DLD1 (cell line): ENCODE measurements around the gene MYOCD.

Experiments
- in situ Hi-C: cut with HindIII; loops from 2 replicates; pipeline ENCODE4 v1.10.0; 2017; ENCODE audit warnings: low sequenced_read_pairs

MYOCD gene

DNA sequence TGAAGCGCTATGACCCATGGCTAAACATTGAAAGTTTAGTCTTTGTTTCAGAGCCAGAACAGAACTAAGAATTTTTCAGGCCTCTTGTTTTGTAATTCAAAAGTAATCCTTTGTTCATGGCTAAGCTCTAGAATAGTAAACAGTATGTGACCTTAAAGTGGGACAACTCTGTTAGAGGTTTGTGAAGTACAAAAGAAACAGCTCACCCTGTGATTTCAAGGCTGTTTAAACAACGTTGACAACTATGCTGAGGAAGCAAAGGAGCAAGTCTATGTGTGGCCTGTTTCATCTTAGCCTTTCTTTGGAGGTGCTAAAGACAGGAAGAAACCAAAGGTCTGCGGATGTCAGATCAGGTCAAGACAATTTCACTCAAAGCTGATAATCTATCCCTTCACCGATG, 40.4 kb downstream of the MYOCD start:
- in situ Hi-C loops = no loop called here

- in situ Hi-C loops = no loop called here
Measured at GRCh38 chr17:12709063-12709462, 43.4 kb downstream of the MYOCD start.

DNA sequence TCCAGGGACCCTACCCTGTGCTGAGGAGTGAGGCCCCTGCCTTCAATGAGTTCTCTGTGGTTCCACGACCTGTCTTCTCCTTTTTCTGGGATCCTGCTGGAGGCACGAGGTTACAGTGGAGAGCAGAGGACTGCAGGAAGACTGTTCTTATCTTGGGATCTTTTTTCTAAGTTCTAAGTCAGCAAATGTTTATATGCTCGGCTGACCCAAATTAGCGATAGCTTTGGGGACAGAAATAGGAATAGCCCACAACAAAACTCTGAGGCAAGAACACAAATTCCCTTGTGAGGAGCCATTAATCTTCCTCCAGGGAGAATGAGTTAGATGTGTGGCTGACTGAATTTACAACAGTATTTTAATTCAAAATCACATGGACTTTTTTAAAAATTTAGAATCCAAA, 46.7 kb downstream of the MYOCD start:
- in situ Hi-C loops = no loop called here

DNA sequence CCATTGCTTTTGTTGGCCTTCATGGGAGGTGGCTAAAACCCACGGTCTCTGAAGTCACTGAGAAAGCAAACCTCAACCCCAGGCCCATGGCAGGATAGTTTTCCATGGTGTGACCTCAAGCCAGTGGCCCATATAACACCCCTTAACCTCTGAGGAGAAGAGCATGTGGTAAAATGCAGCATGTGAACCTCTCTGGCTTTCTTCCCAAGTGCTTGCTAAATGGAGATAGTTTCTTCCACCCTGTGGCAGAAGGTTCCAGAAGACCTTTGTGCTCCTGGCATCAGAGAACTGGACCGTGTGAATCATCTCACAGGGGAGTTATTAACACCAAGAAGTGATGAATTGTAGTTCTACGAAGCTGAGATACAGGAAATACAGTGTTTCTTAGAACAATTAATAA, 47.3 kb downstream of the MYOCD start:
- in situ Hi-C loops = no loop called here

- in situ Hi-C loops = no loop called here
Measured at GRCh38 chr17:12719948-12720347, 54.3 kb downstream of the MYOCD start.

GRCh38 chr17:12721581-12721980, 55.9 kb downstream of the MYOCD start:
- in situ Hi-C loops = no loop called here

DNA sequence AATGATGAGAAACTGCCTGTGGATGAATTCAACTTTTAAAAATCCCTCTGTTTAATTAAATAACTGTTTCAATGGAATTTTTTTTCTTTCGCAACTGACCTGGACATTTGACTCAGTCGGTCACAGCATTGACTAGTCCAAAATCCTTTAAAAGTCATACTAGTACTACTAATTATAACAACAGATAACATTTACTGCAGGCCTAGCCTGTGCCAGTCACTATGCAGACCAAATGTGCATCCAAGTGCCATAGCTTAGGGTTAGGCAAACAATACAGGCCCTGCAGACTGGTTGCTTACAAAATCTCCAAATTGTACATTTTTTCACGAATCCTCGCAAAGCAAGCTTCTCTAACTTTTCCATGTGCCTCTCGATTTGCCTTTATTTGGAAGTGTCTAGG, 56.6 kb downstream of the MYOCD start:
- in situ Hi-C loops = no loop called here

DNA sequence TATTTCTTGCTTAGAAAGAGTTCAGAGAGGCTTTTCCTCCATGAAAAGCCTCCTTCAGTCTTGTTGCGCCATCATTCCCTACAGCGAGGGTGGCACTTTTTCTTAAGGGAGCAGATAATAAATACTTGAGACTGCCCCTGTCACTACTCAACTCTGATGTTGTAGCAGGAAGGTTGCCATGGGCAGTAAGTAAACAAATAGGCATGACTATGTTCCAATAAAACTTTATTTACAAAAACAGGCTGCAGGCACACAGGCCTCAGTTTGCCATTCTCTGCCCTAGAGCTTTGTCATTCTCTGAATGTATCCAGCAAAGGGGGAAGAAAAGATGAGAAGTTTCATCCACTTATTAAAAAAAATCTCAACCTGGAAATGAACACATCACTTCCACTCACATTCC, 60.4 kb downstream of the MYOCD start:
- in situ Hi-C loops = no loop called here

DNA sequence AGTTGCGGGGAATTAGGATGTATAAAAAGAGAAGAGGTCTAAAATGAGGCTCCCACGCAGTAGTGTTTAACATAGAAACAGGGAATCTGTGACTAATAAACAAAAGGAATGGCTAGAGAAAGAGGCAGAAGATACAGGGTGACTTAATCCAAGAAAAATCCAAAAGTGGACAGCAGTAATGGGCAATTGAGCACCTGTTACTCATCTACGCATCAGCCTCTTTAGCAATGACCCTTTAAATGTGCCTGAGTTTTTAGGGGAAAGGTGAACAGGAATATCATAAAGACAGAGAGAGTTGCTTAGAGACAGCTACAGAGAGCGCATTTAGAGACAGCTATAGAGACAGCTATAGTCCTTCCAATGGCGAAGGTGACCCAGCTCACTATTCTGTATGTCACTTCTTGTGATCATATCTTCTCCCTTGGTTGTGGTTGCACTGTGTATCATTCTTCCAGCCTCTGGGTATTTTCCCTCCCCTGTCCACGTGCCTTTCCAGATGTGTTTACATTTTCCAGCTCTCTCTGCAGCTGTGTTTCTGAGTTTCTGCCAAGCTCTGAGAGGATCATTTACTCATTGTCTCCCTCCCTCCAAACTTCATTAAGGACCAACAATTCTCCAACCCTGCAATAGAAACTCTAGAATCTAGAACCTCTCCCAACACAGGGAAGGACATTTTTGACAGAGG, 61.5 kb downstream of the MYOCD start:
- in situ Hi-C loops = no loop called here

DNA sequence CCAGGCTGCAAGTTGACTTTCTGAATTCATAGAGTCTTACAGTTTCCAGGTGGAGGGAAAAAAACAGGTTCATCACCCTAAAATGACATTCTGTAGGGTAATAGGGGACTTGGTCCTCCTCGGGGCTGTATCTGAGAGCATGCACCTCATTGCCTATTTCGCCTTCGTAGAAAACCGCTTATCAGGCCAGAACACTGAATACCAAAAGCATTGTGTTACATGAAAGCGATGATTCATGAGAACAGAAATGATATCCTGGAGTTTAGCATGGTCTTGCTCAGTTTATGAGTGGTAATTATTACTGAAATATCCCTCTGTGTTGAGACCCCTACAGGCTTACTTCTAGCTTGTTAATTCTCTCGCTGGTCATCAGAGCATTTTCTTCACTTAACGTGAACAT, 62.2 kb downstream of the MYOCD start:
- in situ Hi-C loops = no loop called here

GRCh38 chr17:12729086-12729485, 63.4 kb downstream of the MYOCD start:
- in situ Hi-C loops = no loop called here

DNA sequence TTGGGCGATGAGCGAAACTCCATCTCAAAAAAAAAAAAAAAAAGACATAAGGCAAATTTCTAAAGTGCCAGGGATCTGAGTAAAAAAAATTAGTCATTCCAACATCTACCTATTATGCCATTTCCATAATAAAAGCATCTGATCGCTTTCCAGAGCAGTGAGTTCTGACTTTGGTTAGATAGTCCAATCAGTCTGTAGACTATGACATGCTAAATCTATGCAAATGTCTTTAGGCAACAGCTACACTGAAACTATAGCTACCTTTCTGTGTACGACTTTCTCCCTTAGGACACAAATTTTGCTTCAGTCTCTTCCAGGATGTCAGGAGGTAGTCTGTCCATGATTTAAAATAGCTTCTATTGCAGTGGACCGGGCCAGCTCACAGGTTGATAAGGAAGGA, 64.7 kb downstream of the MYOCD start:
- in situ Hi-C loops = no loop called here

DNA sequence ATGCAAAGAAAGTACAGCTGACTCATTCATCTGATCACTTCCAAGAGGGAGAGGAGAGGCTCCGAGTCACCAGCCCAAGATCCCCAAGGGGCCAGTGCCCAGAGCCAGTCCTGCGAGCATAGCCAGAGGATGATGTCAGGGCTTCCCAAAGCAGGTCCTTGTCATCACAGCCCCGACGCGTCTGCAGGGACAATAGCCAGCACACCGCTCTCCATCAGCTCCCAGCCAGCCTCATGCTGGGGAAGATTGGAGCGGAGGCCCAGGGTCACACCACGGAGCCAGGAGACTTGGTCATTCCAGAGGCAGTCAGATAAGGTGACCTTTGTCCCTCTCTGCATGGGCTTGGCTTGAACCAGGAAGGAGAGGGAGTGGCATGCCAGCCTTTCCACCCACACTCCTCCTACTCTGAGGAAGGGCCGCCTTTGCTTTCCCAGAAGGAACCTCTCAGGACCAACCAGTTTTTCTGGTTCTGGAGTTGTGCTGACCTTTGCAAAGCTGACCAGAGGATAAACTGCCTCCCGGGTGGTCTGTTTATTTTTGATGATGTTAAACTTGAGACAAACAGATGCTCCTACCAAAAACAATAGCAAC, 65.3 kb downstream of the MYOCD start:
- in situ Hi-C loops = no loop called here

- in situ Hi-C loops = no loop called here
Measured at GRCh38 chr17:12731839-12732238, 66.1 kb downstream of the MYOCD start.

- in situ Hi-C loops = no loop called here
Measured at GRCh38 chr17:12732366-12732765, 66.7 kb downstream of the MYOCD start.

DNA sequence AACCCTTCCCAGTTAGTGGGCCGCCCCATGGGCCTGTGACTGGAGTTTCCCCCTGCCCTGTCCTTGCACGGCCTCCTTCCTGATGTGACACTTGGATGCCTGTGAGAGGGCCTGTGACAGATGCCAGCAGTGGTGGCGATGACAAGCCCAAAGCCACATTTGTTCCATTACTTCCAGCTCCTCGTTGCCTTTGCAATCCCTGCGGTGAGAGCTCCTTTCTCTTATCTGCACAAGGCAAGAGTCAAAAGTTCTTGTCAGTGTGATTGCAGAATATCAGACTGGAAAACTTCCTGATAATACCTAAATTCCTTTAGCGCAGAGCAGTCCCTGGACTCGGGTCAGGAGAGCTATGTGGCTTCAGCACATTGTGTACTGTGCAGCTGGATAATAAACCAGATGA, 69.2 kb downstream of the MYOCD start:
- in situ Hi-C loops = no loop called here

- in situ Hi-C loops = no loop called here
Measured at GRCh38 chr17:12735517-12735916, 69.8 kb downstream of the MYOCD start.

GRCh38 chr17:12736526-12736925, 70.8 kb downstream of the MYOCD start:
- in situ Hi-C loops = no loop called here

GRCh38 chr17:12737740-12738469, 72.2 kb downstream of the MYOCD start:
- in situ Hi-C loops = no loop called here

GRCh38 chr17:12738624-12739023, 72.9 kb downstream of the MYOCD start:
- in situ Hi-C loops = no loop called here

DNA sequence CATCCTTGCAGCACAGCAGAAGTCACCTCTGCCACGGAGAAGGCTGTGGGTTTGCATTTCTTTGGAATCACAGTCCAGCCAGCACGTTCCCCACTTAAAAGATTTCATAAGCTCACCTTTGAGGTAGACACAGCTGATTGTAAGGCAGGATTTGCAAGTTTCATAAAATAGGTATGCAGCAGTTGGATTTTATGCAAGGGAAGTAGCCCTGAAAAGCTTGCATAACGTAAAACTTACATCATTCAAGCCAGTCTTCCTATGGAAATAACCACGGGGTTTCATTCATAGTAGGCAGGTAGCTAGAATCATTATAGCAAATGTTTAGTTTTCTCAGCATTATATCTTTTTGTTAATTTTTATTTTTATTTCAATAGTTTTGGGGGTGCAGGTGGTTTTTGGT, 73.8 kb downstream of the MYOCD start:
- in situ Hi-C loops = no loop called here

- in situ Hi-C loops = no loop called here
Measured at GRCh38 chr17:12743046-12743445, 77.4 kb downstream of the MYOCD start.
